GM12878 (cell line): ENCODE data around the gene PPID. TPM values are rescaled to one million over a fixed set of nuclear protein-coding genes. Genes with fewer than 3 reads are reported as not detected.

Source experiments
- ATAC-seq: fragments of 200-7000 bp; cut with Tn5 transposase; 3 replicates; pipeline ENCODE4 v1.9.1; 2020; ENCODE audit warnings: mild to moderate bottlenecking, moderate library complexity
- BruUV-seq: library from RNA; stranded (reverse); fragments of 400-500 nt; replicated peaks from 2 replicates; lab custom pipeline; 2021; lab: Mats Ljungman, UMichigan
- CTCF ChIA-PET: fragments of 300-600 bp; sonication (Branson Sonifier 250); formaldehyde crosslinking; extraction: SDS; loops from one replicate; lab custom pipeline; 2021; ENCODE audit warnings: inconsistent platforms; lab: Yijun Ruan, JAX
- POLR2A ChIA-PET: fragments of 350-600 bp; formaldehyde crosslinking; extraction: SDS; loops from one replicate; lab custom pipeline; 2021; ENCODE audit warnings: inconsistent platforms; lab: Charles Lee
- RAD21 ChIA-PET: fragments of 300-600 bp; sonication (Branson Sonifier 250); formaldehyde crosslinking; loops from one replicate; lab custom pipeline; 2023; ENCODE audit warnings: antibody characterized with exemption; ENCODE audit not compliant: unreplicated experiment; lab: Charles Lee
- SMC1A ChIA-PET: fragments of 300-600 bp; sonication (Branson Sonifier 250); formaldehyde crosslinking; loops from one replicate; lab custom pipeline; 2023; ENCODE audit not compliant: unreplicated experiment, uncharacterized antibody; lab: Charles Lee
- DNase-seq: peaks from one replicate; pipeline ENCODE4 v3.0.0-alpha.2; 2011; ENCODE audit warnings: low read depth, low spot score
- FAIRE-seq: peaks from 3 replicates; lab custom pipeline; 2011; peaks lifted over from hg19 to GRCh38; lab: Jason Lieb, UNC
- H2AFZ ChIP-seq: 2 replicates; pipeline ENCODE4 v1.6.0; 2011; ENCODE audit warnings: low read depth, low read length, control low read depth; ENCODE audit not compliant: control insufficient read depth
- H3K27ac ChIP-seq: 2 replicates; pipeline ENCODE4 v1.5.1; 2011; ENCODE audit warnings: control low read depth; ENCODE audit not compliant: control insufficient read depth, insufficient read depth
- H3K27me3 ChIP-seq, 2 experiments: replicated peaks in 1 of 2; 2 replicates each; pipeline versions ENCODE4 v1.6.0 to v1.6.1; 2011; ENCODE audit warnings: low read length in 1 of 2; ENCODE audit not compliant: control insufficient read depth in 2 of 2, insufficient read depth in 2 of 2
- H3K36me3 ChIP-seq, 2 experiments: 2 replicates each; pipeline ENCODE4 v1.5.1; 2011; ENCODE audit warnings: low read length in 1 of 2; ENCODE audit not compliant: control insufficient read depth in 2 of 2, insufficient read depth in 2 of 2
- H3K4me1 ChIP-seq: 2 replicates; pipeline ENCODE4 v1.6.1; 2011; ENCODE audit warnings: mild to moderate bottlenecking, low read length, moderate library complexity, mixed read lengths; ENCODE audit not compliant: control insufficient read depth, insufficient read depth
- H3K4me2 ChIP-seq: 2 replicates; pipeline ENCODE4 v1.6.0; 2011; ENCODE audit warnings: control low read depth; ENCODE audit not compliant: control insufficient read depth, insufficient read depth
- H3K4me3 ChIP-seq: fragments of 200-600 bp; sonication (generic); 2 replicates; pipeline ENCODE4 v1.5.1; 2016
- H3K79me2 ChIP-seq: 2 replicates; pipeline ENCODE4 v1.6.0; 2011; ENCODE audit warnings: low read length; ENCODE audit not compliant: control insufficient read depth, insufficient read depth
- H3K9ac ChIP-seq: 2 replicates; pipeline ENCODE4 v1.8.0; 2011; ENCODE audit warnings: low read length, control low read depth, mixed read lengths; ENCODE audit not compliant: control insufficient read depth, insufficient read depth
- H3K9me3 ChIP-seq: replicated peaks from 3 replicates; pipeline ENCODE4 v1.5.1; 2011; ENCODE audit warnings: mild to moderate bottlenecking, low read length; ENCODE audit not compliant: control insufficient read depth, insufficient read depth
- H4K20me1 ChIP-seq: 2 replicates; pipeline ENCODE4 v1.6.0; 2011; ENCODE audit not compliant: control insufficient read depth, insufficient read depth
- ASH2L ChIP-seq: fragments of 300-600, 200-600 bp; sonication (generic); IDR thresholded peaks from 2 replicates; pipeline ENCODE4 v1.6.1; 2017; ENCODE audit warnings: low read depth, mild to moderate bottlenecking, borderline replicate concordance
- BACH1 ChIP-seq: fragments of 450-650 bp; IDR thresholded peaks from 2 replicates; pipeline ENCODE4 v1.6.1; 2017; ENCODE audit warnings: mild to moderate bottlenecking, borderline replicate concordance
- CHD1 ChIP-seq: IDR thresholded peaks from 2 replicates; pipeline ENCODE4 v1.6.1; 2012; ENCODE audit warnings: low read depth, low read length, improper control_type of control experiment
- LARP7 ChIP-seq: fragments of 450-650 bp; IDR thresholded peaks from 2 replicates; pipeline ENCODE4 v1.6.1; 2017; ENCODE audit warnings: mild to moderate bottlenecking
- NRF1 ChIP-seq: conservative IDR thresholded peaks from 2 replicates; pipeline ENCODE4 v1.6.1; 2011; ENCODE audit warnings: mild to moderate bottlenecking, low read depth, low read length, improper control_type of control experiment
- RAD51 ChIP-seq: fragments of 450-650 bp; IDR thresholded peaks from 2 replicates; pipeline ENCODE4 v1.6.1; 2016; ENCODE audit warnings: moderate library complexity, mild to moderate bottlenecking, inconsistent platforms
- SREBF2 ChIP-seq: IDR thresholded peaks from 2 replicates; pipeline ENCODE4 v1.6.1; 2012; ENCODE audit warnings: mild to moderate bottlenecking, low read length
- STAT3 ChIP-seq: IDR thresholded peaks from 2 replicates; pipeline ENCODE4 v1.6.1; 2011; ENCODE audit warnings: low read depth, low read length, improper control_type of control experiment
- ZZZ3 ChIP-seq: IDR thresholded peaks from 2 replicates; pipeline ENCODE4 v1.6.1; 2011; ENCODE audit warnings: low read depth; ENCODE audit not compliant: control insufficient read depth, insufficient read length
- WGBS: methylation state at CpG from one replicate; pipeline ENCODE4 v1.1.6; 2016; ENCODE audit warnings: low lambda C conversion rate; ENCODE audit not compliant: insufficient replicate concordance, insufficient coverage; ENCODE audit errors: missing lambda C conversion rate; 5-methylcytosine and 5-hydroxymethylcytosine counted together
- in situ Hi-C: fragments of 300-500 bp; cut with MboI; formaldehyde crosslinking; loops from 9 replicates; pipeline ENCODE4 v1.14.3; 2018; ENCODE audit warnings: mixed read lengths
- intact Hi-C: fragments of 100-400 bp; cut with micrococcal nuclease; formaldehyde crosslinking; loops from one replicate; pipeline ENCODE4 v1.14.2; 2022; ENCODE audit not compliant: unreplicated experiment
- polyA plus RNA-seq, 11 experiments: library from polyadenylated mRNA; depleted of rRNA in 4 of 11; unstranded in 6 of 11; stranded (reverse) in 5 of 11; fragments of >200 nt; fragmentation: Nextera tagmentation in 4 of 11; fragmentation: Illumina TruSeq in 1 of 11; extraction: Ambion mirVana in 4 of 11; extraction: Trizol in 1 of 11; gene quantifications; 1 replicate in 1 of 11; 2 replicates in 10 of 11; pipeline versions ENCODE4 v1.2.1 to v1.2.3, GENCODE V29; 2011 to 2016; ENCODE audit warnings: inconsistent platforms in 2 of 11, missing spikeins in 2 of 11, low read depth in 1 of 11
- total RNA-seq, 4 experiments: library from RNA; depleted of rRNA in 3 of 4; stranded (reverse); fragments of >200 nt in 3 of 4; fragmentation: Illumina TruSeq in 1 of 4; extraction: Trizol in 1 of 4; gene quantifications; 2 replicates each; pipeline versions ENCODE4 v1.2.1 to v1.2.3, GENCODE V29; 2013 to 2021
- TF ChIP-seq, protein P1 (sequence below): fragments of 450-650 bp; IDR thresholded peaks from 2 replicates; pipeline ENCODE4 v1.6.1; 2017; ENCODE audit warnings: low read depth, mild to moderate bottlenecking, moderate library complexity
- TF ChIP-seq, protein P2 (sequence below): IDR thresholded peaks from 2 replicates; pipeline ENCODE4 v1.6.1; 2012; ENCODE audit warnings: mild to moderate bottlenecking, low read depth, low read length

PPID gene
- total and polyA plus RNA-seq, 10 of the 15 experiments (the other 5 are each of a cell fraction or from before 2014, with no cell fraction given) = 21.9 to 64.3 (median 39.5) TPM

DNA sequence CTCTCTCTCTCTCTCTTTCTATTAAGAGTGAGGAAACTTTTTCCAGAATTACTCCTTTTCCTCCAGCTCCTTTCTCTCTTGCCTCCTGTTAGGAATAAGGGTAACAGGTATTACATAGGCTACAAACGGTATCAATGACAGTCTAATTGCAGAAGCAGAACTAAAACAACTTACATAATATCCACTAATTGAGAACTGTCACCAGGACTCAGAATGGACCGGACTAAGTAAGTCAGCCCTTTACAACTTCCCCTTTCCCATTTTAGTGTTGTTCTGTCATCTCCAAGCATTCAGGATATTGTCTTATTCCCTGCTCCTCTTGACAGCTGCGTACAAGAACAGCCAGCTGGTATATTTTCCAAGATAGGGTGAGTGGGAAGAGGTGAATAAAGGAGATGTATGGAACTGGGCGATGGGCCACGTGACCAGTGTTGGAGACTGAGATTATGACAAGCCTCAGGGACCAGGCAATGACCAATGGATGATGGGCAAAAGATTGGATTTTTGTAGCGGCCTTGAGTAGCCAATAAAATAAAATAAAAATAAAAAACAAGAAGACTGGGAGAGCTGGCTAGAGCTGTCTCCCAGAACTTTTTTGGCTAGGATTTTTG, 43.3 kb upstream of the PPID start (continued):
- TF ChIP-seq ZZZ3 (no peak), NRF1 (no peak), STAT3 (no peak), BACH1 (no peak), RAD51 (no peak), LARP7 (no peak), ASH2L (no peak), SREBF2 (no peak)
- TF ChIP-seq, protein P1, sequence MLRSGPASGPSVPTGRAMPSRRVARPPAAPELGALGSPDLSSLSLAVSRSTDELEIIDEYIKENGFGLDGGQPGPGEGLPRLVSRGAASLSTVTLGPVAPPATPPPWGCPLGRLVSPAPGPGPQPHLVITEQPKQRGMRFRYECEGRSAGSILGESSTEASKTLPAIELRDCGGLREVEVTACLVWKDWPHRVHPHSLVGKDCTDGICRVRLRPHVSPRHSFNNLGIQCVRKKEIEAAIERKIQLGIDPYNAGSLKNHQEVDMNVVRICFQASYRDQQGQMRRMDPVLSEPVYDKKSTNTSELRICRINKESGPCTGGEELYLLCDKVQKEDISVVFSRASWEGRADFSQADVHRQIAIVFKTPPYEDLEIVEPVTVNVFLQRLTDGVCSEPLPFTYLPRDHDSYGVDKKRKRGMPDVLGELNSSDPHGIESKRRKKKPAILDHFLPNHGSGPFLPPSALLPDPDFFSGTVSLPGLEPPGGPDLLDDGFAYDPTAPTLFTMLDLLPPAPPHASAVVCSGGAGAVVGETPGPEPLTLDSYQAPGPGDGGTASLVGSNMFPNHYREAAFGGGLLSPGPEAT = no peak

DNA sequence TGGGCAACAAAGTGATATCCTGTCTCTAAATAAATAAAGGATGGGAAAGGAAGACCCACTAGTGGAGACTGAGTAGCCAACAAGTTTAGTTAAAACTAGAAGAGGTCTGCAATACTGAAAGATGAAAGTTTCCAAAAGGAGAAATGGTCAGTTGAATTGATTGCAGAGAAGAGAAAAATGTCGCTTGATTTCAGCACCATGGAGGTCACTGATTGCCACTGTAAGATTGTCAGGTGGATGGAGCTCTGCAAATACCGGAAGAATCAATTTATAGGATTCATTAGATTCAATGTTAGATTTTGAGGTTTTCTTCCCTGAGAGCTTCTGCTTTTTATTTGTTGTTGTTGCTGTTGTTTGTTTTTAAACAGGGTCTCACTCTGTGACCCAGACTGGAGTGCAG, 40.3 kb upstream of the PPID start:
- Histone ChIP-seq H3K79me2 (no peaks in the 10 kb centered on the region), H3K9me3 (no peaks in the 10 kb centered on the region), H3K4me2 (no peak overlapping the region), H4K20me1 (no peaks in the 10 kb centered on the region), H3K4me1 (no peaks in the 10 kb centered on the region), H3K27me3 (peaks cover 1 to 2% of the 10 kb centered on the region in 2 experiments; a peak in 1 of 4 replicates), H3K36me3 (no peaks in the 10 kb centered on the region), H2AFZ (no peak overlapping the region), H3K4me3 (no peak overlapping the region), H3K9ac (no peak overlapping the region), H3K27ac (no peak overlapping the region)
- SMC1A ChIA-PET = interaction anchor here (1.2 to 1.6 kb wide), 4 partner anchors 11 to 86 kb away, joined by 3 to 6 read pairs (median 6); no protein-coding TSS in a partner anchor
- intact Hi-C loops (no loop called here), in situ Hi-C loops (no loop called here)
- CTCF ChIA-PET = interaction anchor here (0.6 to 1.1 kb wide), 2 partner anchors 36 to 88 kb away, joined by 3 to 4 read pairs; no protein-coding TSS in a partner anchor
- RAD21 ChIA-PET = interaction anchor here (0.9 to 1.7 kb wide), 2 partner anchors 33 to 86 kb away, joined by 3 to 4 read pairs; no protein-coding TSS in a partner anchor
- DNase-seq (no peak), FAIRE-seq (no peak), ATAC-seq (no peak)
- POLR2A ChIA-PET = interaction anchor here (1.7 kb wide), 1 partner anchor 12 kb away, joined by 4 read pairs; no protein-coding TSS in a partner anchor
- 45% methylated on average over 2 of the region's 2 CpGs for WGBS
- no TSS peak for BruUV-seq
- TF ChIP-seq, protein P2, sequence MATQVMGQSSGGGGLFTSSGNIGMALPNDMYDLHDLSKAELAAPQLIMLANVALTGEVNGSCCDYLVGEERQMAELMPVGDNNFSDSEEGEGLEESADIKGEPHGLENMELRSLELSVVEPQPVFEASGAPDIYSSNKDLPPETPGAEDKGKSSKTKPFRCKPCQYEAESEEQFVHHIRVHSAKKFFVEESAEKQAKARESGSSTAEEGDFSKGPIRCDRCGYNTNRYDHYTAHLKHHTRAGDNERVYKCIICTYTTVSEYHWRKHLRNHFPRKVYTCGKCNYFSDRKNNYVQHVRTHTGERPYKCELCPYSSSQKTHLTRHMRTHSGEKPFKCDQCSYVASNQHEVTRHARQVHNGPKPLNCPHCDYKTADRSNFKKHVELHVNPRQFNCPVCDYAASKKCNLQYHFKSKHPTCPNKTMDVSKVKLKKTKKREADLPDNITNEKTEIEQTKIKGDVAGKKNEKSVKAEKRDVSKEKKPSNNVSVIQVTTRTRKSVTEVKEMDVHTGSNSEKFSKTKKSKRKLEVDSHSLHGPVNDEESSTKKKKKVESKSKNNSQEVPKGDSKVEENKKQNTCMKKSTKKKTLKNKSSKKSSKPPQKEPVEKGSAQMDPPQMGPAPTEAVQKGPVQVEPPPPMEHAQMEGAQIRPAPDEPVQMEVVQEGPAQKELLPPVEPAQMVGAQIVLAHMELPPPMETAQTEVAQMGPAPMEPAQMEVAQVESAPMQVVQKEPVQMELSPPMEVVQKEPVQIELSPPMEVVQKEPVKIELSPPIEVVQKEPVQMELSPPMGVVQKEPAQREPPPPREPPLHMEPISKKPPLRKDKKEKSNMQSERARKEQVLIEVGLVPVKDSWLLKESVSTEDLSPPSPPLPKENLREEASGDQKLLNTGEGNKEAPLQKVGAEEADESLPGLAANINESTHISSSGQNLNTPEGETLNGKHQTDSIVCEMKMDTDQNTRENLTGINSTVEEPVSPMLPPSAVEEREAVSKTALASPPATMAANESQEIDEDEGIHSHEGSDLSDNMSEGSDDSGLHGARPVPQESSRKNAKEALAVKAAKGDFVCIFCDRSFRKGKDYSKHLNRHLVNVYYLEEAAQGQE = peak; percentile 60; the same call in 1 of the 2 replicates
- TF ChIP-seq CHD1 = no peak
